GM12892 (cell line): ENCODE data around the gene JAZF1.
"Not testable (repeated sequence)": the region's sequence is repeated elsewhere in the genome, so short reads cannot be mapped to it uniquely, and the experiment has no call there.

Experiments used
- DNase-seq: peaks from one replicate; pipeline ENCODE4 v3.0.0; 2011; ENCODE audit not compliant: insufficient read length
- FAIRE-seq: peaks from 2 replicates; lab custom pipeline; 2011; peaks lifted over from hg19 to GRCh38; lab: Jason Lieb, UNC
- POLR2A ChIP-seq: IDR thresholded peaks from 2 replicates; pipeline ENCODE4 v1.6.1; 2011; ENCODE audit warnings: low read depth, low read length, control low read depth
- POLR2AphosphoS5 ChIP-seq: IDR thresholded peaks from 2 replicates; pipeline ENCODE4 v1.6.1; 2011; ENCODE audit warnings: low read depth, low read length, control low read depth
- TAF1 ChIP-seq: IDR thresholded peaks from 2 replicates; pipeline ENCODE4 v1.6.1; 2011; ENCODE audit warnings: low read depth, mild to moderate bottlenecking, control low read depth, low read length, borderline replicate concordance

JAZF1 gene

DNA sequence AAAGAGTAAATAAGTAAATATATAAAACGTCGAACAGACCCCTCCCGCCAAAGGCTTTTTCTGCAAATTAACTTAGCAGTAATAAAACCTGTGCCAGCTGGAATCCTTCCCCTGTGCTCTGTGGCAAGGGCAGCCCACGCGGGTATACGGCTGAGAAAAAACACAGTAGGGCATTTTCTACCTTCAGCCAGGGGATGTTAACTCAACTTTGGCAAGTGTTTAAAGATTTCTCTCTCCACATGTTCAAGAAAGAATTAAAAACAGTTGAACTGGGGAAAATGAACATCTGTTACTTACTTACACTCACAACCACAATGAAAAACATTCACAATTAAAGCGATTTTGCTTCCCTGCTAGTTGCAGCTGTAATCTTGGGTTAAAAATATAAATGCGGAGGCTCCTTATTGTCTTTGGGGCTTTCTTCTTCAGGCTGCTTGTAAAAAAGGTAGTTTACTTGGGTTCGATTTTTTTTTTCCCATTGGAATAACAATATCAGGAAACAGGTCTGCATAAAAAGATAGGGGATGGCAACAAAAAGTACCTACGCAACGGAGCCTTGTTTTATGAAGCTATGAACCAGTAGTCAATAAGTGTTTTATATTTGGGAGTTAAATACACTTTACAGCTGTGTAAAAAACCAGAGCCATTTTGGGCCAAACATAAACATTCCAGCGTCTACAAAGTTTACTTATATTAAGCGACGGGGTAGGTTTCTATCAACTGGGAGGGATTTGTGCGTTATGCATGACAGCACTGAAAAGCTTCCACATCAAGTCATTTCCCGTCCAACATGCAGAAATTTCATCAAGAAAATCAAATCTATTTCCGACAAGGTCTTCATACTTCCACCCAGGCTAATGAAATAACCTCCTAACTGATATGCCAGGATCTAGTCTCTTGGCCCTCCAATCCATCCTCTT lies 308.0 kb downstream of the JAZF1 start:
- FAIRE-seq = no peak
- TF ChIP-seq POLR2AphosphoS5 = no peak
- TF ChIP-seq POLR2A = no peak
- TF ChIP-seq TAF1 = no peak
- no peak for DNase-seq

- FAIRE-seq = no peak
- DNase-seq = no peak
- no peak for TF ChIP-seq POLR2A
- no peak for TF ChIP-seq POLR2AphosphoS5
- no peak for TF ChIP-seq TAF1
Measured at GRCh38 chr7:27871866-27872265, 308.7 kb downstream of the JAZF1 start.

- TF ChIP-seq POLR2AphosphoS5 (no peak), POLR2A (no peak), TAF1 (no peak)
- FAIRE-seq = no peak
- DNase-seq = no peak
Measured at GRCh38 chr7:27871086-27871485, 309.5 kb downstream of the JAZF1 start.

GRCh38 chr7:27870595-27870994 lies 310.0 kb downstream of the JAZF1 start:
- no peak for FAIRE-seq
- TF ChIP-seq POLR2AphosphoS5 (no peak), TAF1 (no peak)
- DNase-seq = no peak

DNA sequence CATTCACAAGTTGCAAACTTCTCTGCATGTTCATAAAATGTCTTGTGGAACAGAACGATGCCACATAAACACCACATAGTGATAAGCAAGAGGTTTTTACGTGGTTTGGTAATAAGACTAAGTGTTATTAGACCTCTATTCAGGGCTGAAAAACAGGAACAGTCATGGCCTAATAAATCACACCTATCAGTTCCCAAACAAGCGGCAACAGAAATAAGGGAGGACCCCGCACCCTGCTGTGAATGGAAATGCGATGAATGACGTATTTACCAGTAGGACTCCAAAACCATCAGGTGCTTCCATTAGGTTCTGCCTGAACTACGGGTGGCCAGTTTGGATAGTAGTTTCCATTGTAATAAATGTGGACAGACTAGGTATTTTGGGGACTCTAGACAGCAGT lies 311.5 kb downstream of the JAZF1 start:
- TF ChIP-seq POLR2A = no peak
- TF ChIP-seq TAF1 = no peak
- no peak for TF ChIP-seq POLR2AphosphoS5
- no peak for FAIRE-seq
- DNase-seq = no peak

DNA sequence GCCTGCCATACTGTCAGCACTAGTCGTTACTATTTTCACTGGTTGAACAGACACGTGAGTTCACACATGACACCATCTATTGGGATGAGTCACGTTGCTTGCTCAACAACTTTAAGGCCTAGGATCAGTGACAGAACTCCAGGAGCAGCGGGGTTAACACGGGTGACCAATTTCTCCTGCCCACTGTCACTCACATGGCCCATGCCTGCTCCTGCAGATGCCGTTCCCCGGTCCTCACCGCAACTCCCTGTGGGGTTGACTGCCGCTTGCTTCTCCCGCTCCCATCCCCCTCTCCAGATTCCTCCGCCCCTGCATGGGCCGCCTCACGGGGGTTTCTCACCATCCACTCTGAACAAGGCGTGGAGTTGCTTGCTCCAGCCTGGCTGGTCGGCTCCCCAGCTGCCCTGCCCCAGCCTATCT lies 312.5 kb downstream of the JAZF1 start:
- no peak for TF ChIP-seq POLR2AphosphoS5
- no peak for TF ChIP-seq TAF1
- TF ChIP-seq POLR2A = no peak
- DNase-seq (no peak), FAIRE-seq (no peak)

- no peak for FAIRE-seq
- TF ChIP-seq POLR2A (no peak), POLR2AphosphoS5 (no peak), TAF1 (no peak)
- no peak for DNase-seq
Measured at GRCh38 chr7:27866828-27867672, 313.5 kb downstream of the JAZF1 start.

DNA sequence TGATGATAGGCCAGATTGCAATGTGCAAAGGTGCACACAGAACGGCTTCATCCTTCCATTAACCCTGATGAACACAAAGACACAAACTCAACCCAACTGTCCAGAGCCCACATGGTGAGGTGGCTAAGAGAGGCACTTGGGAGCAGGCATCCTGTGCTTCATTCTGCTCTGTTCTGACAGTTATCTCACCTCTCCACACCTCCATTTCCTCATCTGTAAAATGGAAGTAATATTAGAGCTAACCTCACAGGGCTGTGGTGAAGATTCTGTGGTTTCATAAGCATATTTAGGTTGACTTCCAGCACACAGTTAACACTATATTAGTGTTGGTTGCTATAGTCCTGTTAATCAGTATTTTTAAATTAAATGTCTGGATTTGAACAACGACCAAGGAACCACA lies 314.3 kb downstream of the JAZF1 start:
- TF ChIP-seq TAF1 = no peak
- no peak for TF ChIP-seq POLR2AphosphoS5
- no peak for TF ChIP-seq POLR2A
- DNase-seq (no peak), FAIRE-seq (no peak)

DNA sequence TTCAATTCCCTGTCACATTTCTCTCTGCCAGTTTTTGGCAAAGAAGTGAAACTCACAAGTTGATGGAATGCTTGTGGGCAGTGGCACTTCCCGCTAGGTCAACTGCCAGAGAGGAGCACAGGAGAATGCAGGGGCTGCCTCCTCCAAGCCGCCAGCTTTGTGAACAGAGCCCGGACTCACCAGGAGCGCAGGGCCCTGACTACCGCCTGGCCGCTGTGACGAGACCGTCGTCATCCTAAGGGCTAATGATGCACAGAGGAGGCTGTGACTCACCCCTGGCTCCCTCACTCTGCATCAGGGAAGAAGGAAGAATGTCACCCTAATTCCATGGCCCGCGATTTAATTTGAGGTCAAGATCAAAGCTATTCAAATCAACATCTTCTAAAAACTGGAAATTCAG lies 316.7 kb downstream of the JAZF1 start:
- TF ChIP-seq TAF1 = no peak
- no peak for TF ChIP-seq POLR2AphosphoS5
- no peak for DNase-seq
- no peak for FAIRE-seq

DNA sequence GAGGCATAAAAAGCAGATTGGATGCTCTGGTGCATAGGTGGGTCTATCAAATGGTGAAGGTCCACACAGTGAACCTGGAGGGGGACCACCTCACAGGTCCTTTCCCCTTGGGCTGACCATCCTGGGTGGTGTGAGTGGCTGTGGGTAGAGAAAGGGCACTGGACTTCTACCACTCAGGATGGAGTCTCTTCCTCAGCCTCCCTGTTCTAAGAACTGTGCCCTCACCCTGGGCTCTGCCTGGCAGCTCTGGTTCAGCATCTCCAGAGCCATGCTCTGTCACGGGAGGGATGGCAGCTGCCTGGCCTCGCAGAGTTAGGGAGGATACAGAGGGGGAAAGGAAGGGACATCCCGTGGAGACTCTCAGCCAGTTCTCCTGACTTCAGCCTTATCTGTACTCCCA lies 318.8 kb downstream of the JAZF1 start:
- no peak for DNase-seq
- no peak for FAIRE-seq
- TF ChIP-seq TAF1 = no peak

- FAIRE-seq = no peak
- no peak for TF ChIP-seq TAF1
- no peak for TF ChIP-seq POLR2AphosphoS5
- TF ChIP-seq POLR2A = no peak
- DNase-seq = no peak
Measured at GRCh38 chr7:27860800-27861199, 319.8 kb downstream of the JAZF1 start.

GRCh38 chr7:27856703-27857485 lies 323.7 kb downstream of the JAZF1 start:
- not testable (repeated sequence) for FAIRE-seq, DNase-seq

DNA sequence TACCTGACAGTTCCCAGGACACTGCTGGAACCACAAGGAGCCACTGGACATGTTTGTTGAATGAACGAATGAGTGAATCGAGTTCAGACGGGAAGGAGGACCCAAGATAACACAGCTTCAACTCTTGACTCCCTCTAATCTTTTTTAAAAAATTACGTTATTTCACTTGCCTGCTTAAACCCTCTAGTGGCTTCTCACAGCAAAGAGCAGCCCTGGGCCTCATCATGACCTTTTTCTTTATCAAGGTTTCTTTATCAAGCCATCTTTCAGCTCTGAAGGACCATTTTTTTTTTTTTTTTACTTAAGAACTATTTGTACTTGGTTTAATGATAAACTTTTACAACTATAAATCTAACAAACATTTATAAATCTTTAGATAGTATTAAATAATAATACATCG lies 330.1 kb downstream of the JAZF1 start:
- no peak for DNase-seq
- FAIRE-seq = no peak
- no peak for TF ChIP-seq POLR2A
- no peak for TF ChIP-seq TAF1
- no peak for TF ChIP-seq POLR2AphosphoS5
